Calu3 (cell line): Measurements from ENCODE around the gene ALK. TPM values are rescaled to one million over a fixed set of nuclear protein-coding genes. Genes with fewer than 3 reads are reported as not detected.

Experiments used
- BruUV-seq: library from RNA; stranded (reverse); fragments of 400-500 nt; replicated peaks from 2 replicates; lab custom pipeline; 2021; lab: Mats Ljungman, UMichigan
- CTCF ChIA-PET: fragments of 300-600 bp; sonication (Branson Sonifier 250); formaldehyde crosslinking; loops from one replicate; lab custom pipeline; 2022; ENCODE audit warnings: antibody characterized with exemption; lab: Charles Lee
- DNase-seq: peaks from one replicate; pipeline ENCODE4 v3.0.0; 2022
- H3K27ac Mint-ChIP-seq: one replicate; pipeline ENCODE4 v1.8.0; 2022; ENCODE audit warnings: mixed read lengths; ENCODE audit not compliant: unreplicated experiment
- H3K27me3 Mint-ChIP-seq: one replicate; pipeline ENCODE4 v1.8.0; 2022; ENCODE audit warnings: mixed read lengths; ENCODE audit not compliant: unreplicated experiment
- H3K36me3 Mint-ChIP-seq: one replicate; pipeline ENCODE4 v1.8.0; 2022; ENCODE audit warnings: mild to moderate bottlenecking, moderate library complexity, mixed read lengths; ENCODE audit not compliant: insufficient read depth, unreplicated experiment
- H3K4me1 Mint-ChIP-seq: one replicate; pipeline ENCODE4 v1.8.0; 2022; ENCODE audit warnings: mild to moderate bottlenecking, low read depth, mixed read lengths; ENCODE audit not compliant: unreplicated experiment
- H3K4me3 Mint-ChIP-seq: one replicate; pipeline ENCODE4 v1.8.0; 2022; ENCODE audit warnings: mild to moderate bottlenecking, low read depth, moderate library complexity, mixed read lengths; ENCODE audit not compliant: unreplicated experiment
- H3K9me3 Mint-ChIP-seq: one replicate; pipeline ENCODE4 v1.8.0; 2022; ENCODE audit warnings: low read depth, mixed read lengths; ENCODE audit not compliant: unreplicated experiment
- intact Hi-C: fragments of 100-400 bp; cut with micrococcal nuclease; formaldehyde crosslinking; loops from one replicate; pipeline ENCODE4 v1.10.0; 2022; ENCODE audit not compliant: unreplicated experiment
- total RNA-seq: library from RNA; stranded (reverse); gene quantifications from 2 replicates; pipeline ENCODE4 v1.2.3, GENCODE V29; 2022
- TF ChIP-seq, protein P1 (sequence below): fragments of 200-600 bp; IDR thresholded peaks from one replicate; pipeline ENCODE4 v1.8.0; 2022; ENCODE audit warnings: antibody characterized with exemption; ENCODE audit not compliant: unreplicated experiment

The ALK gene
- total RNA-seq, 1 experiment from 2014 or later = not detected

DNA sequence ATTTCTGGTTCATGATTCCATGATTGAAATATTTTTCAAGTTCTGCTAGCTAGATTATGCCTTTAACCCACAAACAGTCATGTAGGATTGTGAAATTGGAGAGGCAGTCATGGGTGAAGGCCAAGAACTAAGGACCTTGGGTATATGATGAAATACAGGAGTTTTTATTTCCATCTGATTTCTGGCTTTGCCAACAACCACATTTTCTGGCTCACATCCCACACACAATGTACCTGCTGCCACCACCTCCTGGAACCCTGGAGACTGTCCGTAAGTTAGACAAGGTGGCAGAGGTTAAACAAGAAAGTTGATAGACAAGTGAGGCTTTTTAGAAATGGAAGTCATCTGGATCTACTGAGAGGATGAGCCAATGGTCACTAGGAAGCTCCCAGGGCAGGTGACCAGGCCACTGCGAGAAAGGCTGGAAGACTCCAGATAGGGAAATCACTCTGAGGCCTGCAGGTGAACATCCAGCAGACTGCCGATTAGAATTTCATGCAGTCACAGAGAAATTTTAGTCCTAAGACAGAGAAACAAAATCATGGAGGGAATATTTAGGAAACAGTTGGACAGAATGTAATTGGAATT is 402.0 kb downstream of the ALK start:
- Mint-ChIP-seq H3K27ac (no peak overlapping the region), H3K4me1 (peaks cover 11% of the 10 kb centered on the region), H3K27me3 (peaks cover 98% of the 10 kb centered on the region), H3K4me3 (no peak overlapping the region), H3K36me3 (no peaks in the 10 kb centered on the region), H3K9me3 (peaks cover 4% of the 10 kb centered on the region)
- TF ChIP-seq, protein P1, sequence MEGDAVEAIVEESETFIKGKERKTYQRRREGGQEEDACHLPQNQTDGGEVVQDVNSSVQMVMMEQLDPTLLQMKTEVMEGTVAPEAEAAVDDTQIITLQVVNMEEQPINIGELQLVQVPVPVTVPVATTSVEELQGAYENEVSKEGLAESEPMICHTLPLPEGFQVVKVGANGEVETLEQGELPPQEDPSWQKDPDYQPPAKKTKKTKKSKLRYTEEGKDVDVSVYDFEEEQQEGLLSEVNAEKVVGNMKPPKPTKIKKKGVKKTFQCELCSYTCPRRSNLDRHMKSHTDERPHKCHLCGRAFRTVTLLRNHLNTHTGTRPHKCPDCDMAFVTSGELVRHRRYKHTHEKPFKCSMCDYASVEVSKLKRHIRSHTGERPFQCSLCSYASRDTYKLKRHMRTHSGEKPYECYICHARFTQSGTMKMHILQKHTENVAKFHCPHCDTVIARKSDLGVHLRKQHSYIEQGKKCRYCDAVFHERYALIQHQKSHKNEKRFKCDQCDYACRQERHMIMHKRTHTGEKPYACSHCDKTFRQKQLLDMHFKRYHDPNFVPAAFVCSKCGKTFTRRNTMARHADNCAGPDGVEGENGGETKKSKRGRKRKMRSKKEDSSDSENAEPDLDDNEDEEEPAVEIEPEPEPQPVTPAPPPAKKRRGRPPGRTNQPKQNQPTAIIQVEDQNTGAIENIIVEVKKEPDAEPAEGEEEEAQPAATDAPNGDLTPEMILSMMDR = no peak
- BruUV-seq = no TSS peak
- DNase-seq = no peak
- CTCF ChIA-PET = interaction anchor here (0.5 kb wide), 1 partner anchor 789 kb away, joined by 3 read pairs; no protein-coding TSS in a partner anchor
- intact Hi-C loops = no loop called here

DNA sequence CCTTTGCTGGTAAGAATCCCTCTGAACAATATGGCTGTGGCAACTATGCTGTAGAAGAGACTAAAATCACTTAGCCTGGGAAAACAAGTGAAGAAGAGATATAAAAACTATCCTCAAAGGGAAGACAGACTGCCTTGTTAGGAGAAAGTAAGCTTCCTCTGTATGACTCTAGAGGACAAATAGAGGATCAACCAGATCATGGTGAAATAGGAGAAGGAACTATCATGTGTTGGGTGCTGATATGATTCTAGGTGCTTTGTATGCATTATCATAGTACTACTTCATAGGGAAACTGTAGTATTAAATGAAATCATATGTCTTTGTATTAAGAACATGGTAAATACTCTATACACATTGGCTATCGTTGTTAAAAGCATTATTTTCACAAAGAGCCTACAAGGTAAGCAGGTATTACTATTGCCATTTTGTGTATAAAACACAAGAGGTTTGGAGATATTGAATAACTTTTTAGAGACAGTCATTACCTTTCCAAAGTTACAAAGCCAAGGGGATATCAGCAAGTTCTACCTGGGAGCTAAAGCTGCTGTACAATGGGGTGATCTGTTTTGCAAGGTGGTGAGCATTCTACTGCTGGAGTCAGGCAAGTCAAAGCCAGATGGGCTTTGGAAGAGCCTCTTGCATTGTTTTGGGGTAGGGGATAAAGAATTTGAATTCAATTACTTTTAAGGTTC is 402.6 kb downstream of the ALK start:
- CTCF ChIA-PET = interaction anchor here (0.5 kb wide), 1 partner anchor 788 kb away, joined by 3 read pairs; no protein-coding TSS in a partner anchor
- peaks cover 3% of the 10 kb centered on the region for H3K9me3 Mint-ChIP-seq
- intact Hi-C loops = no loop called here

DNA sequence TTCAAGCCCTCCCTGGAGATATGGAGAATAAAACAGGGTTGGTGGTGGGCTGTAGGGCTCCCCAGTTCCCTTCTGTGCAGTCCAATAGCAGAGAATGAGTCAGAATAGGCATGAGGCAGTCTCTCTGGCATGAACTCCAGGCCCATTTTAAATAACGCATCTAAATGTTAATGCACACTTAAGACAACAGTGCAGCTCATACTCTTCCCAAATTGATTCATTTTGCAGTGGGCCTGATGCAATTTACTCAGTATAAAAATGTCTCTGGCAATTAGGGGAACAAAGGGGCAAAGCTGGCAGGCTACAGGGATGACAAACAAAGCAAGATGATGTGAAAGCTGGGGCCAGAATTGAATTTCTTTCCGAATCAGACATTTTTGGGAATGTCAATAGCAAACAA is 403.4 kb downstream of the ALK start:
- Mint-ChIP-seq H3K4me1 (peaks cover 7% of the 10 kb centered on the region), H3K27ac (no peak overlapping the region), H3K4me3 (no peak overlapping the region), H3K9me3 (peaks cover 3% of the 10 kb centered on the region), H3K27me3 (peaks cover 90% of the 10 kb centered on the region), H3K36me3 (no peaks in the 10 kb centered on the region)
- BruUV-seq = no TSS peak
- TF ChIP-seq, protein P1 = no peak
- no peak for DNase-seq
- intact Hi-C loops = no loop called here
- CTCF ChIA-PET = no interaction called here

More for the DNA sequence above, 402.6 kb downstream of the ALK start:
- Mint-ChIP-seq H3K27ac (no peak overlapping the region), H3K4me3 (no peak overlapping the region), H3K36me3 (no peaks in the 10 kb centered on the region), H3K4me1 (peaks cover 11% of the 10 kb centered on the region), H3K27me3 (peaks cover 97% of the 10 kb centered on the region)
- DNase-seq = no peak
- TF ChIP-seq, protein P1 = no peak
- BruUV-seq = no TSS peak

DNA sequence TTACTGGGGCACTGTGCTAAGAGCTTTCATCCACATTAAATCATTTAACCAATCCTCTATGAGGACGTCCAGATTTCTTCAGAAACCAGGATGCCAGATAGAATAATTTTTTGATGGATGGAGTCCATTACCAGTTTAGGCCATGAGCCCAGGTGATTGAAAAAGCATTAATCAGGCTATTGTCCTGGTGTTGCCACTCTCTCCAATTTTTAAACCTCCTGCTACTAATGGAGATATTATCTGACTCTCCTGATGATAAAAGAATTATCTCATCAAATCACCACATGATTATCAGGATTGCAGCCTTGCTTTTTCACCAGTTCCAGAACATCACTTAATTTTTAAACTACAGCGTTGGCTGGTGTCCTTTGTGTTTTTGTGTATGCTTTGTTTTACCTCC is 404.0 kb downstream of the ALK start:
- no peak for DNase-seq
- Mint-ChIP-seq H3K4me1 (peaks cover under 1% of the 10 kb centered on the region), H3K27ac (no peak overlapping the region), H3K36me3 (no peaks in the 10 kb centered on the region), H3K27me3 (peaks cover 84% of the 10 kb centered on the region), H3K4me3 (no peak overlapping the region), H3K9me3 (peaks cover 3% of the 10 kb centered on the region)
- intact Hi-C loops = no loop called here
- CTCF ChIA-PET = no interaction called here
- no TSS peak for BruUV-seq
- TF ChIP-seq, protein P1 = no peak
